Gastroesophageal sphincter (tissue), 4 donors: ENCODE data around the gene TBC1D23. TPM values are rescaled to one million over a fixed set of nuclear protein-coding genes. Genes with fewer than 3 reads are reported as not detected.
"Not testable (repeated sequence)": the region's sequence is repeated elsewhere in the genome, so short reads cannot be mapped to it uniquely, and the experiment has no call there.

ENCODE experiments used
- ATAC-seq: fragments of 150-250 bp; one replicate; pipeline ENCODE4 v1.9.1; 2016; ENCODE audit warnings: mild to moderate bottlenecking, moderate library complexity
- H3K27ac ChIP-seq, 4 donors: fragments of 200-600 bp; sonication (generic) in 3 of 4; 1 replicate in 3 of 4; 2 replicates in 1 of 4; pipeline ENCODE4 v1.5.1; 2016 to 2019
- H3K27me3 ChIP-seq: fragments of 200-600 bp; sonication (generic); one replicate; pipeline ENCODE4 v1.5.1; 2019
- H3K36me3 ChIP-seq, 2 donors: fragments of 200-600 bp; sonication (generic); one replicate each; pipeline ENCODE4 v1.5.1; 2019; ENCODE audit warnings: control low read depth in 1 of 2
- H3K4me1 ChIP-seq, 3 donors: fragments of 200-600 bp; sonication (generic); 1 replicate in 2 of 3; 2 replicates in 1 of 3; pipeline ENCODE4 v1.5.1; 2016 to 2019; ENCODE audit warnings: control low read depth in 2 of 3
- H3K4me3 ChIP-seq, 2 donors: fragments of 200-600 bp; sonication (generic); one replicate each; pipeline ENCODE4 v1.5.1; 2019; ENCODE audit warnings: mild to moderate bottlenecking in 1 of 2, moderate library complexity in 1 of 2
- H3K9me3 ChIP-seq, 3 donors: fragments of 200-600 bp; sonication (generic); one replicate each; pipeline ENCODE4 v1.5.1; 2017 to 2019; ENCODE audit warnings: control low read depth in 2 of 3
- CTCF ChIP-seq, 4 experiments: fragments of 200-600 bp in 2 of 4; fragments of 450-650 bp in 2 of 4; sonication (generic) in 1 of 4; IDR thresholded peaks; one replicate each; pipeline ENCODE4 v1.5.1; 2017 to 2019; ENCODE audit warnings: antibody characterized with exemption in 4 of 4, mild to moderate bottlenecking in 2 of 4, moderate library complexity in 2 of 4
- EP300 ChIP-seq: sonication (generic); formaldehyde crosslinking; IDR thresholded peaks from one replicate; pipeline ENCODE4 v1.6.1; 2017; ENCODE audit warnings: antibody characterized with exemption, mild to moderate bottlenecking
- POLR2A ChIP-seq, 2 donors: fragments of 450-650 bp; IDR thresholded peaks; one replicate each; pipeline ENCODE4 v1.6.1; 2017; ENCODE audit warnings: antibody characterized with exemption in 2 of 2, mild to moderate bottlenecking in 2 of 2, moderate library complexity in 1 of 2
- POLR2AphosphoS5 ChIP-seq: sonication (generic); formaldehyde crosslinking; IDR thresholded peaks from one replicate; pipeline ENCODE4 v1.6.1; 2017; ENCODE audit warnings: antibody characterized with exemption
- WGBS, 2 donors: methylation state at CpG; one replicate each; pipeline ENCODE4 v1.1.5; 2018; ENCODE audit warnings: low coverage in 1 of 2; 5-methylcytosine and 5-hydroxymethylcytosine counted together
- total RNA-seq, 4 donors: library from RNA; depleted of rRNA; stranded (reverse); fragments of >200 nt; gene quantifications; one replicate each; pipeline ENCODE4 v1.1.0, GENCODE V29; 2016

TBC1D23 gene
- total RNA-seq, 4 donors from 2014 or later = 23.9 to 37.2 (median 34.0) TPM

- Histone ChIP-seq H3K36me3 (peaks cover 0 to 74% of the 10 kb centered on the region in 2 donors), H3K9me3 (peaks cover 0 to 5% (median 0%) of the 10 kb centered on the region in 3 donors), H3K4me3 (no peak overlapping the region), H3K4me1 (peaks cover 0 to 7% (median 1%) of the 10 kb centered on the region in 3 donors), H3K27me3 (no peaks in the 10 kb centered on the region), H3K27ac (no peak overlapping the region)
- no peak for ATAC-seq
- TF ChIP-seq CTCF (IDR thresholded peaks at IDR 0.05) = no peak
- TF ChIP-seq POLR2A (IDR thresholded peaks at IDR 0.05) = no peak
- TF ChIP-seq POLR2AphosphoS5 = no peak
- TF ChIP-seq EP300 = no peak
- 93 to 100% methylated on average over 1 of the region's 1 CpG for WGBS, 2 donors
Measured at GRCh38 chr3:100340527-100340926, 79.7 kb downstream of the TBC1D23 start.

- no peaks in the 10 kb centered on the region for H3K27me3 ChIP-seq
- WGBS, 2 donors = 83 to 97% methylated on average over 1 to 5 of the region's 5 CpGs
- no peaks in the 10 kb centered on the region for H3K9me3 ChIP-seq
- H3K36me3 ChIP-seq = peaks cover 3 to 92% of the 10 kb centered on the region in 2 donors
- H3K4me1 ChIP-seq = no peaks in the 10 kb centered on the region
- H3K4me3 ChIP-seq = no peak overlapping the region
- TF ChIP-seq POLR2AphosphoS5 = no peak
- no peak for TF ChIP-seq EP300
- no peak for TF ChIP-seq CTCF (IDR thresholded peaks at IDR 0.05)
- TF ChIP-seq POLR2A (IDR thresholded peaks at IDR 0.05) = no peak
- H3K27ac ChIP-seq = no peak overlapping the region
- no peak for ATAC-seq
Measured at GRCh38 chr3:100348727-100349126, 87.9 kb downstream of the TBC1D23 start.

GRCh38 chr3:100351770-100352169 lies 91.0 kb downstream of the TBC1D23 start:
- ATAC-seq, H3K9me3 ChIP-seq, H3K27ac ChIP-seq, H3K4me1 ChIP-seq, H3K27me3 ChIP-seq, H3K4me3 ChIP-seq: not testable (repeated sequence)
- H3K36me3 ChIP-seq = peaks cover 3 to 92% of the 10 kb centered on the region in 2 donors
- WGBS, 2 donors = 100% methylated on average over 1 of the region's 2 CpGs; no CpG with 5 or more reads in 1 of the 2 donors

GRCh38 chr3:100352296-100353231 lies 91.8 kb downstream of the TBC1D23 start:
- no peak for ATAC-seq
- 95% methylated on average over 6 to 7 of the region's 10 CpGs for WGBS, 2 donors
- peaks cover 3 to 92% of the 10 kb centered on the region in 2 donors for H3K36me3 ChIP-seq
- H3K4me3 ChIP-seq = no peak overlapping the region
- H3K27me3 ChIP-seq = no peaks in the 10 kb centered on the region
- TF ChIP-seq POLR2A (IDR thresholded peaks at IDR 0.05) (no peak), POLR2AphosphoS5 (no peak), EP300 (no peak), CTCF (IDR thresholded peaks at IDR 0.05) (no peak)
- no peaks in the 10 kb centered on the region for H3K9me3 ChIP-seq
- no peak overlapping the region for H3K27ac ChIP-seq
- no peaks in the 10 kb centered on the region for H3K4me1 ChIP-seq

- ATAC-seq = no peak
- H3K27me3 ChIP-seq = no peaks in the 10 kb centered on the region
- no peak overlapping the region for H3K27ac ChIP-seq
- H3K36me3 ChIP-seq = peaks cover 3 to 92% of the 10 kb centered on the region in 2 donors
- H3K4me1 ChIP-seq = no peaks in the 10 kb centered on the region
- no peaks in the 10 kb centered on the region for H3K9me3 ChIP-seq
- 94% methylated on average over 3 of the region's 3 CpGs; no CpG with 5 or more reads in 1 of the 2 donors for WGBS, 2 donors
- TF ChIP-seq EP300 (no peak), POLR2AphosphoS5 (no peak), POLR2A (IDR thresholded peaks at IDR 0.05) (no peak), CTCF (IDR thresholded peaks at IDR 0.05) (no peak)
- H3K4me3 ChIP-seq = no peak overlapping the region
Measured at GRCh38 chr3:100354850-100355249, 94.1 kb downstream of the TBC1D23 start.
